Measurements from ENCODE around the gene YY1. TPM values are rescaled to one million over a fixed set of nuclear protein-coding genes. Genes with fewer than 3 reads are reported as not detected.

YY1 gene
- total RNA-seq, 1 experiment from 2014 or later = 97.0 TPM

DNA sequence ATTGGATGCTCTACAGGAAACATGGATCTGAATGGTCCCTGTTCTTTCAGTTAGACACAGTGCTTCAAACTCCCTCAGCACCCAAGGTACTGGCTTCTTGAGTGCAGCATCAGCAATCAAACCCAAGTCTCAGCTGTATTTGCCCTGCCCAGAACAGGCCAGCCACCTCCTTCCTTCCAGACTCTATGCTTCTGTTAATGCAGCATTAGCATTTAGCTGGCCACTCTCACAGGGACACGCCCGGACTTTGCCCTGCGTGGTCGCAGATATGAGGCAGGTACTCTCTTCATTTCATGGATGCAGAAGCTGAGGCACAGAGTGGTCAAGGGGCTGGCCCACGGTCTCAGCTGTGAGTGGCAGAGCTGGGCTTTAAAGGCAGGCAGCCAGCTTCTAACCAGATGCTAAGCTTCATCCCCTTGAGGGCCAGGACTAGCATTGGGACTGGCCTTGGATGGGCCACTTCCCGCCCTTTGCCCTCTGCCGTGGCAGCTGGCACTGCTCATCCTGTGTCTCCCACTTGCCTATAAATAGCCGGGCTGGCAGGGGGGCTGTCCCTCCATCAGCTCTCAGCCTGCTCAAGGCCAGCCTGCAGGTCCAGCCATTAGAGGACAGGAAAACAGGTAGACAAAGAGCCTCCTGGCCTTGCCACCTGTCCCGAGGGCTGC lies 82.7 kb downstream of the YY1 start:
- CTCF ChIA-PET = no interaction called here
- H3K27ac ChIP-seq (ENCODE audit: low read depth, low read length, poor library complexity, severe bottlenecking) = no peak overlapping the region
- H3K36me3 ChIP-seq (ENCODE audit: insufficient read depth, low read length, poor library complexity, severe bottlenecking) = no peaks in the 10 kb centered on the region
- no peaks in the 10 kb centered on the region for H3K27me3 ChIP-seq (replicated peaks; ENCODE audit: insufficient read depth, low read depth, low read length, poor library complexity)
- H3K4me3 ChIP-seq (ENCODE audit: low read depth, low read length, poor library complexity, severe bottlenecking) = no peak overlapping the region
- BruUV-seq (replicated peaks) = no TSS peak
- intact Hi-C loops (cut with micrococcal nuclease; ENCODE audit: unreplicated experiment) = no loop called here
- TF ChIP-seq, protein P1, sequence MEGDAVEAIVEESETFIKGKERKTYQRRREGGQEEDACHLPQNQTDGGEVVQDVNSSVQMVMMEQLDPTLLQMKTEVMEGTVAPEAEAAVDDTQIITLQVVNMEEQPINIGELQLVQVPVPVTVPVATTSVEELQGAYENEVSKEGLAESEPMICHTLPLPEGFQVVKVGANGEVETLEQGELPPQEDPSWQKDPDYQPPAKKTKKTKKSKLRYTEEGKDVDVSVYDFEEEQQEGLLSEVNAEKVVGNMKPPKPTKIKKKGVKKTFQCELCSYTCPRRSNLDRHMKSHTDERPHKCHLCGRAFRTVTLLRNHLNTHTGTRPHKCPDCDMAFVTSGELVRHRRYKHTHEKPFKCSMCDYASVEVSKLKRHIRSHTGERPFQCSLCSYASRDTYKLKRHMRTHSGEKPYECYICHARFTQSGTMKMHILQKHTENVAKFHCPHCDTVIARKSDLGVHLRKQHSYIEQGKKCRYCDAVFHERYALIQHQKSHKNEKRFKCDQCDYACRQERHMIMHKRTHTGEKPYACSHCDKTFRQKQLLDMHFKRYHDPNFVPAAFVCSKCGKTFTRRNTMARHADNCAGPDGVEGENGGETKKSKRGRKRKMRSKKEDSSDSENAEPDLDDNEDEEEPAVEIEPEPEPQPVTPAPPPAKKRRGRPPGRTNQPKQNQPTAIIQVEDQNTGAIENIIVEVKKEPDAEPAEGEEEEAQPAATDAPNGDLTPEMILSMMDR (conservative IDR thresholded peaks at IDR 0.05; ENCODE audit: low read depth, low read length) = no peak
- no peak for TF ChIP-seq EZH2 (IDR thresholded peaks at IDR 0.05; ENCODE audit: borderline replicate concordance, low read depth, low read length, poor library complexity, severe bottlenecking)
- H3K4me1 ChIP-seq (ENCODE audit: insufficient read depth, low read length, poor library complexity, severe bottlenecking) = peaks cover 5% of the 10 kb centered on the region
- POLR2A ChIA-PET (ENCODE audit: low non-redundant PET) = no interaction called here
- no peak for DNase-seq (ENCODE audit: low spot score)
- no peaks in the 10 kb centered on the region for H3K9me3 ChIP-seq (ENCODE audit: low read depth, low read length, poor library complexity, severe bottlenecking)

DNA sequence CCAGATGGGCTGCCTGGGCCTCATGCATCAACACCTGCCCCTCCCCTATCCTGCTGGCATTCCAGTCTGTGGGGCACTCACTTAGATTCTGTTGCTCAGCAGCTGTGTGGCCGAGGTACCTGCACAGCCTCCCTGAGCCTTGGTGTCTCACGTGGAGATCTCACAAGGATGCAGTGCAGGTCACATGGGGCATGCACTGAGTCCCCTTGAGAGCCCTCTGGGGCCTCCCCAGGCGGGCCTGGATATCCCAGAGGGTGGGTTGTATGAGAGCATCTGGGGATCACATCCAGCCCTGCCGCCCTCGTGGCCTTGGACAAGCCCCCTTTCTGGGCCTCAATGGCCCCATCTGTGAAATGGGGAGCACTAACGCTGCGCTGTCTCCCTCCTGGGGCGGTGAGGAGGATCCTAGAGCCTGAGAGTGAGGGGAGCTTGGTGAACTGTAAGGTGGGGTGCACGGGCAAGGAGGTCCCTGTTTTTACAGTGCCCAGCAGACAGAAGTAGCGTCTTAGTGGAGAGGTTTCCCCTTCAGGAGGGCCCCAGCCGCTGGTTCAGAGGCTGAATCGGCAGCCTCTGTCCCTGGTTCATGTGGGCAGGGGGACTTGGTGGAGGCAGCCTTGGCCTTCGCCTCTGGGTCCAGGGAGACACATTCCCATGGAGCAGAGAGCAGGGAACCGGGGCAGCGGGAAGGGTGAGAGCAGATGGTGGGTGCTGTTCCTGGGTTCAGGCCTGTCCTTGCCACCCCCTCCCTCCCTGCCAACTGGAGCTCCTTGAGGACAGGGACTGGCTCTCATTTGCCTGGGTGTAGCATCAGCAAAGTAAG lies 83.4 kb downstream of the YY1 start:
- CTCF ChIA-PET = no interaction called here
- TF ChIP-seq EZH2 (IDR thresholded peaks at IDR 0.05; ENCODE audit: borderline replicate concordance, low read depth, low read length, poor library complexity, severe bottlenecking) = no peak
- TF ChIP-seq, protein P1 (conservative IDR thresholded peaks at IDR 0.05; ENCODE audit: low read depth, low read length) = no peak
- H3K36me3 ChIP-seq (ENCODE audit: insufficient read depth, low read length, poor library complexity, severe bottlenecking) = no peaks in the 10 kb centered on the region
- intact Hi-C loops (cut with micrococcal nuclease; ENCODE audit: unreplicated experiment) = no loop called here
- POLR2A ChIA-PET (ENCODE audit: low non-redundant PET) = no interaction called here
- H3K4me1 ChIP-seq (ENCODE audit: insufficient read depth, low read length, poor library complexity, severe bottlenecking) = peaks cover 5% of the 10 kb centered on the region
- no TSS peak for BruUV-seq (replicated peaks)
- H3K27ac ChIP-seq (ENCODE audit: low read depth, low read length, poor library complexity, severe bottlenecking) = no peak overlapping the region
- H3K27me3 ChIP-seq (replicated peaks; ENCODE audit: insufficient read depth, low read depth, low read length, poor library complexity) = no peaks in the 10 kb centered on the region
- DNase-seq (ENCODE audit: low spot score) = no peak
- no peak overlapping the region for H3K4me3 ChIP-seq (ENCODE audit: low read depth, low read length, poor library complexity, severe bottlenecking)
- H3K9me3 ChIP-seq (ENCODE audit: low read depth, low read length, poor library complexity, severe bottlenecking) = no peaks in the 10 kb centered on the region

DNA sequence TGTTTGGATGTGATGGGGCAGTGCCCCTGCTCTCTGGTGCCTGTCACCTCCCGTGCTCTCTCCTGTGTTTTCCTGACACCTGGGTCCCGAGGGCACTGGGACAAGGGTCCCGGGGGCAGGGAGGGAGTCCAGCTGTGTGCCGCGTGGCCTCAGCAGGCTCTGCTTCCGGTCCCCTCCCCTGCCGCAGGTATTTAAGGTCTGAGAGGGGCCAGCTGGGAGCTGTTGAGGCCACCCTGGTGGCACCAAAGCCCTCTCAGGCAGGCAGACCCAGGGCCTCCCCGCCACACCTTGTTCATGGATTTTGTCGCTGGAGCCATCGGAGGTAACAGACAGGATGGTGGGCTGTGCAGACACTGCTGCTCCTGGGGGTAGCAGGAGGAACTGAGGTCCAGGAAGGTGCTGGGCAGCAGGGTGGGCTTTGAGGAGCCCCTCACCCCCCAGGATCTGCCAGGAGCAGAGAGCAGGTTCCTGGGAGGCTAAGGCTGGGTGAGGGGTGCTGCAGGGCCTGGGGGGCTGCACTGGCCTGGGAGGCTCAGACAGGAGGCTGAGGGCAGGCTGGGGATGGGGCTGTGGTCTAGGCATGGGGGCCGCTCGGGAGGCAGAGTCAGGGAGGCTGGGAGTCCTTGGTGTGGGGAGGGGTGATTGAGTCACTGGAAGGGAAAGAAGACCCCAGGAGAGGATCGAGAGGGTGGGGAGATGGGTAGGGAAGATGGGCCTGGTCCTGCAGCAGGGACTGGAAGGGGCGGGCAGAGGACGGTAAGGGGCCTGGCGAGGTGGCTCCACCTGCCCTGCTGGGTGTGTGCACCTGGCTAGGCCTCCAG lies 84.4 kb downstream of the YY1 start, which contains the start of gene SLC25A47:
Gene SLC25A47 (plus strand): TSS at position 219 of the 821 bp plus-strand sequence. CDS start 76 bp downstream, at position 295.
- no peaks in the 10 kb centered on the region for H3K4me1 ChIP-seq (ENCODE audit: insufficient read depth, low read length, poor library complexity, severe bottlenecking)
- no peaks in the 10 kb centered on the region for H3K36me3 ChIP-seq (ENCODE audit: insufficient read depth, low read length, poor library complexity, severe bottlenecking)
- ChIA-PET POLR2A (ENCODE audit: low non-redundant PET) (no interaction called here), CTCF (no interaction called here)
- no TSS peak for BruUV-seq (replicated peaks)
- no peaks in the 10 kb centered on the region for H3K9me3 ChIP-seq (ENCODE audit: low read depth, low read length, poor library complexity, severe bottlenecking)
- no peak within 1 kb of the TSS for H3K4me3 ChIP-seq (ENCODE audit: low read depth, low read length, poor library complexity, severe bottlenecking)
- TF ChIP-seq EZH2 (IDR thresholded peaks at IDR 0.05; ENCODE audit: borderline replicate concordance, low read depth, low read length, poor library complexity, severe bottlenecking) = no peak
- TF ChIP-seq, protein P1 (conservative IDR thresholded peaks at IDR 0.05; ENCODE audit: low read depth, low read length) = no peak
- H3K27ac ChIP-seq (ENCODE audit: low read depth, low read length, poor library complexity, severe bottlenecking) = no peak within 1 kb of the TSS
- DNase-seq (ENCODE audit: low spot score) = no peak
- no peaks in the 10 kb centered on the region for H3K27me3 ChIP-seq (replicated peaks; ENCODE audit: insufficient read depth, low read depth, low read length, poor library complexity)
- intact Hi-C loops (cut with micrococcal nuclease; ENCODE audit: unreplicated experiment) = no loop called here
